ENCODE data around the gene DDX6.
"Not testable (repeated sequence)": the region's sequence is repeated elsewhere in the genome, so short reads cannot be mapped to it uniquely, and the experiment has no call there.

DDX6 gene

GRCh38 chr11:118790357-118791110 lies 430 bp downstream of the DDX6 start:
- DNase-seq, result peak; percentile 50

GRCh38 chr11:118789501-118790356 lies 1.2 kb downstream of the DDX6 start:
- peak; percentile 8 for DNase-seq

GRCh38 chr11:118786657-118787056 lies 4.3 kb downstream of the DDX6 start:
- no peak for DNase-seq

- no peak for DNase-seq
Observed at GRCh38 chr11:118785362-118785761, 5.6 kb downstream of the DDX6 start.

- DNase-seq, result no peak
Observed at GRCh38 chr11:118783724-118784495, 7.1 kb downstream of the DDX6 start.

- not testable (repeated sequence) for DNase-seq
Observed at GRCh38 chr11:118783324-118783723, 7.6 kb downstream of the DDX6 start.

GRCh38 chr11:118778898-118779297 lies 12.1 kb downstream of the DDX6 start:
- no peak for DNase-seq

- no peak for DNase-seq
Observed at GRCh38 chr11:118774032-118774431, 16.9 kb downstream of the DDX6 start.

GRCh38 chr11:118771547-118772288 lies 19.2 kb downstream of the DDX6 start:
- no peak for DNase-seq

- no peak for DNase-seq
Observed at GRCh38 chr11:118768690-118769089, 22.3 kb downstream of the DDX6 start.

GRCh38 chr11:118766035-118766434 lies 24.9 kb downstream of the DDX6 start:
- no peak for DNase-seq

GRCh38 chr11:118765095-118765691 lies 25.8 kb downstream of the DDX6 start:
- DNase-seq, result not testable (repeated sequence)

- DNase-seq, result no peak
Observed at GRCh38 chr11:118763041-118763440, 27.9 kb downstream of the DDX6 start.

GRCh38 chr11:118761981-118762380 lies 29.0 kb downstream of the DDX6 start:
- DNase-seq, result not testable (repeated sequence)

- DNase-seq, result no peak
Observed at GRCh38 chr11:118757876-118758399, 33.0 kb downstream of the DDX6 start.

GRCh38 chr11:118752654-118753053 lies 38.3 kb downstream of the DDX6 start:
- no peak for DNase-seq

GRCh38 chr11:118749429-118749828 lies 41.5 kb downstream of the DDX6 start:
- DNase-seq, result no peak

GRCh38 chr11:118748056-118748455 lies 42.9 kb downstream of the DDX6 start:
- no peak for DNase-seq

GRCh38 chr11:118746988-118747585 lies 43.9 kb downstream of the DDX6 start:
- DNase-seq, result no peak

GRCh38 chr11:118744046-118744445 lies 46.9 kb downstream of the DDX6 start:
- DNase-seq, result no peak

- no peak for DNase-seq
Observed at GRCh38 chr11:118742304-118742703, 48.7 kb downstream of the DDX6 start.
